NCI-H526 treated with DMSO at 0.1 percent for 48 hours (cell line): Measurements from ENCODE around the gene GJD3.
"Not testable (repeated sequence)": the region's sequence is repeated elsewhere in the genome, so short reads cannot be mapped to it uniquely, and the experiment has no call there.

Experiments
- DNase-seq: peaks from one replicate; lab custom pipeline; 2025; lab: John Stamatoyannopoulos, UW

The GJD3 gene

GRCh38 chr17:40367728-40368127 is 3.2 kb upstream of the GJD3 start:
- not testable (repeated sequence) for DNase-seq

GRCh38 chr17:40366861-40367518 is 2.5 kb upstream of the GJD3 start:
- DNase-seq: no peak

GRCh38 chr17:40366076-40366860 is 1.7 kb upstream of the GJD3 start:
- no peak for DNase-seq

- no peak for DNase-seq
Observed at GRCh38 chr17:40364906-40365305, 369 bp upstream of the GJD3 start.

- no peak for DNase-seq
Observed at GRCh38 chr17:40363111-40363827, 1.3 kb downstream of the GJD3 start.

- peak; percentile 20 for DNase-seq
Observed at GRCh38 chr17:40362696-40363110, 1.8 kb downstream of the GJD3 start.

- no peak for DNase-seq
Observed at GRCh38 chr17:40361925-40362695, 2.4 kb downstream of the GJD3 start.

GRCh38 chr17:40361063-40361924 is 3.2 kb downstream of the GJD3 start:
- DNase-seq: no peak

GRCh38 chr17:40360091-40360490 is 4.4 kb downstream of the GJD3 start:
- DNase-seq: no peak

GRCh38 chr17:40358323-40359038 is 6.1 kb downstream of the GJD3 start:
- DNase-seq: peak; percentile 60

GRCh38 chr17:40356990-40357881 is 7.3 kb downstream of the GJD3 start:
- no peak for DNase-seq

GRCh38 chr17:40355804-40356758 is 8.5 kb downstream of the GJD3 start:
- no peak for DNase-seq

- peak; percentile 7 for DNase-seq
Observed at GRCh38 chr17:40355123-40355803, 9.3 kb downstream of the GJD3 start.

- DNase-seq: no peak
Observed at GRCh38 chr17:40354221-40355122, 10.1 kb downstream of the GJD3 start.

GRCh38 chr17:40352779-40353394 is 11.7 kb downstream of the GJD3 start:
- DNase-seq: no peak

GRCh38 chr17:40352237-40352778 is 12.2 kb downstream of the GJD3 start:
- no peak for DNase-seq
